ENCODE results near the gene CSMD2. TPM values are rescaled to one million over a fixed set of nuclear protein-coding genes. Genes with fewer than 3 reads are reported as not detected.

Gene CSMD2
- total RNA-seq, 1 donor from 2014 or later: 0.75 TPM

- H3K4me3 ChIP-seq (ENCODE audit: low read depth, low read length): no peak overlapping the region
- H3K27me3 ChIP-seq (ENCODE audit: control insufficient read depth, insufficient read depth, low read length): no peaks in the 10 kb centered on the region
- no peak for TF ChIP-seq CTCF (IDR thresholded peaks at IDR 0.05; ENCODE audit: insufficient read depth, low read length, poor library complexity, severe bottlenecking)
- DNase-seq (ENCODE audit: low read depth): no peak
- no peaks in the 10 kb centered on the region for H3K36me3 ChIP-seq (ENCODE audit: control insufficient read depth, insufficient read depth, low read length)
Observed at GRCh38 chr1:34127006-34128000, 37.7 kb downstream of the CSMD2 start.

DNA sequence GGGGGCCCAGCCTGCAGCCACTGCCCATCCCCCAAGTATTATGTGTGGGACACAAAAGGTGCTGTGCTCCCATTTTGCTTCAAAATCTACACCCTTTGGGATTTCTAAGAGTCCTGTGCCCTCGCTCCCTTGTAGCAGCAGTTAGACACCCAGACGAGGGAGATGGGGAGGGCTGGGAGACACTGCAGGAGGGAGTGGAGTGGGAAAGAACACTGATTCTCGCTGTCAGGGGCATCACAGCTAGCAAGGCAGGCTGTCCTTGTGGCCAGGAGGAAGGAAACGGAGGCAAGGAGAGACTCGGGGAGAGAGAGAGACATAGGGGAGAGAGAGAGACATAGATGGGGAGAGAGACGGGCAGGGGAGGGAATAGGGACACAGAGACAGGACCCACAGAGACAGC lies 38.5 kb downstream of the CSMD2 start:
- DNase-seq (ENCODE audit: low read depth): no peak
- Histone ChIP-seq H3K27me3 (ENCODE audit: control insufficient read depth, insufficient read depth, low read length) (no peaks in the 10 kb centered on the region), H3K4me3 (ENCODE audit: low read depth, low read length) (no peak overlapping the region), H3K36me3 (ENCODE audit: control insufficient read depth, insufficient read depth, low read length) (no peaks in the 10 kb centered on the region)
- no peak for TF ChIP-seq CTCF (IDR thresholded peaks at IDR 0.05; ENCODE audit: insufficient read depth, low read length, poor library complexity, severe bottlenecking)

DNA sequence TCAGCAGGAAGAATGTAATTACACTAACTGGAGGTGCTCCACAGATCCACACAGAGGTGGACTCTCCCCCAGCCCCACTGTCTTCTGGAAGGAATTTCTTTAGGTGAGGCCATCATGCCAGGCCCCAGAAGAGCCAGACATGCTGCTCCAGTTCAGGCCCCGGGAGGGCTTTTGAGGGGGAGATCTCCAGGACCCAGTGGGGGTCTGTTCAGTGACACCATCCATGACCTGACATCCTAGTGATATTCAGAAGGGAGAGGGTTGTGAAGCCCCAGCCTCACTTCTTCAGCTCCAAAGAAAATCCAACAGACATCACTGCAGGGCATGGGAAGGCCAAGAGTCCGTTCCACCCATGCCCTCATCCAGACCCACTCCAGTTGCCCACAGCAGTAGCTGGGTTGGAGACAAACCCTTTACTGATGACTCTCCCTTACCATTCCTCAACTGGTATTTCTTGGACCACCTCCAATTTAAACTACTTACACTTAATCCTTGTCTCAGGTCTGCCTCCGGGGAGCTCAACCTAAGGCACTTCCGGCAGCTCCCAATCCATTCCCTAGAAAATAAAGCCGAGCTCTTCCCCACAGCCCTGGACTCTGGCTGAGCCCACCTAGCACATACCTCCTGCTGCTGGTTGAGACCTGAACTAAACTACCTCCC lies 39.2 kb downstream of the CSMD2 start:
- no peak for TF ChIP-seq CTCF (IDR thresholded peaks at IDR 0.05; ENCODE audit: insufficient read depth, low read length, poor library complexity, severe bottlenecking)
- no peak for DNase-seq (ENCODE audit: low read depth)
- H3K4me3 ChIP-seq (ENCODE audit: low read depth, low read length): no peak overlapping the region
- H3K27me3 ChIP-seq (ENCODE audit: control insufficient read depth, insufficient read depth, low read length): no peaks in the 10 kb centered on the region
- H3K36me3 ChIP-seq (ENCODE audit: control insufficient read depth, insufficient read depth, low read length): no peaks in the 10 kb centered on the region

DNA sequence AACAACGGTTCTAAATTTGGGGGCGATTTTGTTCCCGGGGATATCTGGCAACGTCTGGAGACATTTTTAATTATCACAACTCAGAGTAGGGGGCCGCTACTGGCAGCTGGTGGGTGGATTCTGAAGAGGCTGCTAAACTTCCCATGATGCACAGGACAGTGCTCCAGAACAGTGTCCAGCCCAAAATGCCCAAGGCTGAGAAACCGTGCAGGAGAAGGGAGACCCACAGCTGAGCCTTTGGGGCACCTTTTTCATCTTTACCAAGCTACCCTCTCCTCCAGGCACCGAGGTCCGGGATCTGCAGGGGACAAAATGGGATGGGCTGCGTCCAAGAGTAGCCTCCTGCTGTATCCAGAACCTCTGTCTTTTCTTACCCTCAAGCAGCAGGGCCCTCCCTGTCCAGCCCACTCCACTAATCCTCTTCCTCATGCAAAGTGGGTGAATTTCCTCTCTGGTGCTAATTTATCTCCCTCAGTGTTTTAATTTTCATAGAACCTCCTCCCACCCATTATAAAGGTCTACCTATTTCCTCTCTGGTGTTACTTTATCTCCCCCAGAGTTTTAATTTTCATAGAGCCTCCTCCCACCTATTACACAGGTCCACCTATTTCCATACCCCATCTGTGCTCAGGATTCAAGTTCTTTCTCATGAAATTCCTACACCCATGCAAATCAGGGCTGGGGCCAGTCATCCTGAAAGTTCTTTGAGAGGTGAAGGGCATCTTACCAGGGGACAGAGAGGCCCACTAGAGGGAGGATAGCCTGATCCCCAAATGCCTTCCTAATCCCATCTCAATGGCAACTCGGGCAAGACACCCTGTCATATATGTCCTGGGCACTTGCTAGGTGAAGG lies 42.7 kb downstream of the CSMD2 start:
- no peaks in the 10 kb centered on the region for H3K36me3 ChIP-seq (ENCODE audit: control insufficient read depth, insufficient read depth, low read length)
- DNase-seq (ENCODE audit: low read depth): no peak
- no peak overlapping the region for H3K4me3 ChIP-seq (ENCODE audit: low read depth, low read length)
- no peaks in the 10 kb centered on the region for H3K27me3 ChIP-seq (ENCODE audit: control insufficient read depth, insufficient read depth, low read length)
- no peak for TF ChIP-seq CTCF (IDR thresholded peaks at IDR 0.05; ENCODE audit: insufficient read depth, low read length, poor library complexity, severe bottlenecking)

GRCh38 chr1:34115233-34115632 lies 49.8 kb downstream of the CSMD2 start:
- H3K36me3 ChIP-seq (ENCODE audit: control insufficient read depth, insufficient read depth, low read length): no peaks in the 10 kb centered on the region
- DNase-seq (ENCODE audit: low read depth): no peak
- TF ChIP-seq CTCF (IDR thresholded peaks at IDR 0.05; ENCODE audit: insufficient read depth, low read length, poor library complexity, severe bottlenecking): no peak
- H3K4me3 ChIP-seq (ENCODE audit: low read depth, low read length): no peak overlapping the region
- H3K27me3 ChIP-seq (ENCODE audit: control insufficient read depth, insufficient read depth, low read length): no peaks in the 10 kb centered on the region
